ENCODE measurements around the gene ADPGK.

GRCh38 chr15:72758182-72758581 lies 25.4 kb downstream of the ADPGK start:
- TF ChIP-seq, protein P1, sequence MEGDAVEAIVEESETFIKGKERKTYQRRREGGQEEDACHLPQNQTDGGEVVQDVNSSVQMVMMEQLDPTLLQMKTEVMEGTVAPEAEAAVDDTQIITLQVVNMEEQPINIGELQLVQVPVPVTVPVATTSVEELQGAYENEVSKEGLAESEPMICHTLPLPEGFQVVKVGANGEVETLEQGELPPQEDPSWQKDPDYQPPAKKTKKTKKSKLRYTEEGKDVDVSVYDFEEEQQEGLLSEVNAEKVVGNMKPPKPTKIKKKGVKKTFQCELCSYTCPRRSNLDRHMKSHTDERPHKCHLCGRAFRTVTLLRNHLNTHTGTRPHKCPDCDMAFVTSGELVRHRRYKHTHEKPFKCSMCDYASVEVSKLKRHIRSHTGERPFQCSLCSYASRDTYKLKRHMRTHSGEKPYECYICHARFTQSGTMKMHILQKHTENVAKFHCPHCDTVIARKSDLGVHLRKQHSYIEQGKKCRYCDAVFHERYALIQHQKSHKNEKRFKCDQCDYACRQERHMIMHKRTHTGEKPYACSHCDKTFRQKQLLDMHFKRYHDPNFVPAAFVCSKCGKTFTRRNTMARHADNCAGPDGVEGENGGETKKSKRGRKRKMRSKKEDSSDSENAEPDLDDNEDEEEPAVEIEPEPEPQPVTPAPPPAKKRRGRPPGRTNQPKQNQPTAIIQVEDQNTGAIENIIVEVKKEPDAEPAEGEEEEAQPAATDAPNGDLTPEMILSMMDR (conservative IDR thresholded peaks at IDR 0.05; ENCODE audit: low read depth, low read length), result no peak
- no peak for TF ChIP-seq EZH2 (IDR thresholded peaks at IDR 0.05; ENCODE audit: borderline replicate concordance, low read depth, low read length, poor library complexity, severe bottlenecking)

Data from A673 (cell line).